ENCODE data around the gene MYPOP. TPM values are rescaled to one million over a fixed set of nuclear protein-coding genes. Genes with fewer than 3 reads are reported as not detected.

Gene MYPOP
- total and polyA plus RNA-seq, 2 of the 13 experiments (the other 11 are each of a cell fraction or from before 2014, with no cell fraction given) = 2.3 to 2.7 TPM

DNA sequence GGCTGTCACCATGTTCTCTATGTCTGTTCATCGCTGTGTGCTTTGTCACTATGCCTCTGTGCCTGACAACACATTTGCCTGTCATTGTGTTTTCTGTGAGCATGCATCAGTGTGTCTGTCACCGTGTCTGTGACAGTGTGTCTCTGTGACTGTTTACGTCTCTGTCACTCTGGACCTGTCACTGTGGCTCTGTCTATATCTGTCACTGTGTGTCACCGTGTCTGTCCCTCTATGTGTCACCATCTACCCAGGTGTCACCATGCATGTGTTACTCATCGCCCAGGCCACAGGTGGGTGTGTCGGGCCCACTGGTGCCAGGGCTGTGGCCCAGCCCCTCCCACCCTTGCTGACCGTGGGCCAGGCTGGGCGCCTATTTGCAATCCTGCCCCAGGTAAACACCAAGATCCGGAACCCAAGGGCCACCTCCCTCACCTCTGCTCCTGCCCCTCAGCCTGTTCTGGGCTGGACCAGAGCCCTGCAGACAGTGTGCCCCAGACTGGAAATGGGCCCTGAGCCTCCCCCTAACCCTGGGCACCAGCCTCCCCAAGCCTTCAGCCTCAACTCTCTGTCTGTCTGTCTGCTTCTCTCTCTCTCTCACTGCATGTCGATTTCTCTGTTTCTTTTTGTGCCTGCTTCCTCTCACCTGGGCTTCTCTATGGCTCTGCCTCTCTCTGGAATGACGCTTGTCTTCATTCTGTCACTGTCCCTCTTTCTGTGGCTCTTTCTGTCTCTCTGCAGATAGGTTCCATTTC is 24.2 kb downstream of the MYPOP start (continued):
- TF ChIP-seq, protein P1, sequence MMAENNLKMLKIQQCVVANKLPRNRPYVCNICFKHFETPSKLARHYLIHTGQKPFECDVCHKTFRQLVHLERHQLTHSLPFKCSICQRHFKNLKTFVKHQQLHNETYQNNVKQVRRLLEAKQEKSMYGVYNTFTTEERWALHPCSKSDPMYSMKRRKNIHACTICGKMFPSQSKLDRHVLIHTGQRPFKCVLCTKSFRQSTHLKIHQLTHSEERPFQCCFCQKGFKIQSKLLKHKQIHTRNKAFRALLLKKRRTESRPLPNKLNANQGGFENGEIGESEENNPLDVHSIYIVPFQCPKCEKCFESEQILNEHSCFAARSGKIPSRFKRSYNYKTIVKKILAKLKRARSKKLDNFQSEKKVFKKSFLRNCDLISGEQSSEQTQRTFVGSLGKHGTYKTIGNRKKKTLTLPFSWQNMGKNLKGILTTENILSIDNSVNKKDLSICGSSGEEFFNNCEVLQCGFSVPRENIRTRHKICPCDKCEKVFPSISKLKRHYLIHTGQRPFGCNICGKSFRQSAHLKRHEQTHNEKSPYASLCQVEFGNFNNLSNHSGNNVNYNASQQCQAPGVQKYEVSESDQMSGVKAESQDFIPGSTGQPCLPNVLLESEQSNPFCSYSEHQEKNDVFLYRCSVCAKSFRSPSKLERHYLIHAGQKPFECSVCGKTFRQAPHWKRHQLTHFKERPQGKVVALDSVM (CRISPR knock-in tag; IDR thresholded peaks at IDR 0.05) = peak; percentile 93
- TF ChIP-seq MEIS2 (CRISPR knock-in tag; IDR thresholded peaks at IDR 0.05) = peak; percentile 63; the same call in 1 of the 2 replicates
- TF ChIP-seq KAT8 (CRISPR knock-in tag; IDR thresholded peaks at IDR 0.05) = peak; percentile 33; the same call in 1 of the 2 replicates
- TF ChIP-seq, protein P2, sequence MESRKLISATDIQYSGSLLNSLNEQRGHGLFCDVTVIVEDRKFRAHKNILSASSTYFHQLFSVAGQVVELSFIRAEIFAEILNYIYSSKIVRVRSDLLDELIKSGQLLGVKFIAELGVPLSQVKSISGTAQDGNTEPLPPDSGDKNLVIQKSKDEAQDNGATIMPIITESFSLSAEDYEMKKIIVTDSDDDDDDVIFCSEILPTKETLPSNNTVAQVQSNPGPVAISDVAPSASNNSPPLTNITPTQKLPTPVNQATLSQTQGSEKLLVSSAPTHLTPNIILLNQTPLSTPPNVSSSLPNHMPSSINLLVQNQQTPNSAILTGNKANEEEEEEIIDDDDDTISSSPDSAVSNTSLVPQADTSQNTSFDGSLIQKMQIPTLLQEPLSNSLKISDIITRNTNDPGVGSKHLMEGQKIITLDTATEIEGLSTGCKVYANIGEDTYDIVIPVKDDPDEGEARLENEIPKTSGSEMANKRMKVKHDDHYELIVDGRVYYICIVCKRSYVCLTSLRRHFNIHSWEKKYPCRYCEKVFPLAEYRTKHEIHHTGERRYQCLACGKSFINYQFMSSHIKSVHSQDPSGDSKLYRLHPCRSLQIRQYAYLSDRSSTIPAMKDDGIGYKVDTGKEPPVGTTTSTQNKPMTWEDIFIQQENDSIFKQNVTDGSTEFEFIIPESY (CRISPR knock-in tag; IDR thresholded peaks at IDR 0.05) = peak; percentile 13; the same call in 1 of the 2 replicates
- no peak for TF ChIP-seq ZNF34 (CRISPR knock-in tag; IDR thresholded peaks at IDR 0.05; ENCODE audit: borderline replicate concordance)
- TF ChIP-seq RFXAP (CRISPR knock-in tag; IDR thresholded peaks at IDR 0.05; ENCODE audit: borderline replicate concordance) = no peak
- peak; percentile 11; the same call in 1 of the 2 replicates for TF ChIP-seq KDM1A (CRISPR knock-in tag; IDR thresholded peaks at IDR 0.05)
- peak; percentile 88; the same call in 1 of the 2 replicates for TF ChIP-seq SIN3A (IDR thresholded peaks at IDR 0.05; ENCODE audit: borderline replicate concordance, low read depth, low read length)
- TF ChIP-seq TBL1XR1 (IDR thresholded peaks at IDR 0.05; ENCODE audit: borderline replicate concordance, low read length, partially characterized antibody) = peak; percentile 32
- TF ChIP-seq HHEX (CRISPR knock-in tag; IDR thresholded peaks at IDR 0.05) = no peak
- peak; percentile 36; the same call in 1 of the 2 replicates for TF ChIP-seq AKAP8 (CRISPR knock-in tag; IDR thresholded peaks at IDR 0.05)
- peak; percentile 29; the same call in 1 of the 2 replicates for TF ChIP-seq RBFOX2 (IDR thresholded peaks at IDR 0.05; ENCODE audit: low read depth, low read length)
- TF ChIP-seq KLF9 (CRISPR knock-in tag; IDR thresholded peaks at IDR 0.05; ENCODE audit: low read depth) = peak; percentile 94; the same call in 1 of the 2 replicates
- TF ChIP-seq, protein P3, sequence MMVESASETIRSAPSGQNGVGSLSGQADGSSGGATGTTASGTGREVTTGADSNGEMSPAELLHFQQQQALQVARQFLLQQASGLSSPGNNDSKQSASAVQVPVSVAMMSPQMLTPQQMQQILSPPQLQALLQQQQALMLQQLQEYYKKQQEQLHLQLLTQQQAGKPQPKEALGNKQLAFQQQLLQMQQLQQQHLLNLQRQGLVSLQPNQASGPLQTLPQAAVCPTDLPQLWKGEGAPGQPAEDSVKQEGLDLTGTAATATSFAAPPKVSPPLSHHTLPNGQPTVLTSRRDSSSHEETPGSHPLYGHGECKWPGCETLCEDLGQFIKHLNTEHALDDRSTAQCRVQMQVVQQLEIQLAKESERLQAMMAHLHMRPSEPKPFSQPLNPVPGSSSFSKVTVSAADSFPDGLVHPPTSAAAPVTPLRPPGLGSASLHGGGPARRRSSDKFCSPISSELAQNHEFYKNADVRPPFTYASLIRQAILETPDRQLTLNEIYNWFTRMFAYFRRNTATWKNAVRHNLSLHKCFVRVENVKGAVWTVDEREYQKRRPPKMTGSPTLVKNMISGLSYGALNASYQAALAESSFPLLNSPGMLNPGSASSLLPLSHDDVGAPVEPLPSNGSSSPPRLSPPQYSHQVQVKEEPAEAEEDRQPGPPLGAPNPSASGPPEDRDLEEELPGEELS (CRISPR knock-in tag; IDR thresholded peaks at IDR 0.05) = peak; percentile 75
- TF ChIP-seq ZC3H4 (CRISPR knock-in tag; IDR thresholded peaks at IDR 0.05; ENCODE audit: borderline replicate concordance) = peak; percentile 32; the same call in 1 of the 2 replicates
- peak; percentile 46; the same call in 1 of the 2 replicates for TF ChIP-seq HMG20A (CRISPR knock-in tag; IDR thresholded peaks at IDR 0.05; ENCODE audit: borderline replicate concordance)
- TF ChIP-seq IKZF4 (CRISPR knock-in tag; IDR thresholded peaks at IDR 0.05; ENCODE audit: borderline replicate concordance, low read depth, not compliant biosample characterization) = no peak
- TF ChIP-seq, protein P4, sequence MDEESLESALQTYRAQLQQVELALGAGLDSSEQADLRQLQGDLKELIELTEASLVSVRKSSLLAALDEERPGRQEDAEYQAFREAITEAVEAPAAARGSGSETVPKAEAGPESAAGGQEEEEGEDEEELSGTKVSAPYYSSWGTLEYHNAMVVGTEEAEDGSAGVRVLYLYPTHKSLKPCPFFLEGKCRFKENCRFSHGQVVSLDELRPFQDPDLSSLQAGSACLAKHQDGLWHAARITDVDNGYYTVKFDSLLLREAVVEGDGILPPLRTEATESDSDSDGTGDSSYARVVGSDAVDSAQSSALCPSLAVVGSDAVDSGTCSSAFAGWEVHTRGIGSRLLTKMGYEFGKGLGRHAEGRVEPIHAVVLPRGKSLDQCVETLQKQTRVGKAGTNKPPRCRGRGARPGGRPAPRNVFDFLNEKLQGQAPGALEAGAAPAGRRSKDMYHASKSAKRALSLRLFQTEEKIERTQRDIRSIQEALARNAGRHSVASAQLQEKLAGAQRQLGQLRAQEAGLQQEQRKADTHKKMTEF (CRISPR knock-in tag; IDR thresholded peaks at IDR 0.05) = peak; percentile 43; the same call in 1 of the 2 replicates
- TF ChIP-seq ZNF75D (CRISPR knock-in tag; IDR thresholded peaks at IDR 0.05; ENCODE audit: borderline replicate concordance) = no peak
- no peak for TF ChIP-seq PTBP1 (IDR thresholded peaks at IDR 0.05; ENCODE audit: low read depth, low read length, poor library complexity, severe bottlenecking)
- TF ChIP-seq NONO (IDR thresholded peaks at IDR 0.05) = no peak
- TF ChIP-seq NONO (CRISPR knock-in tag; conservative IDR thresholded peaks at IDR 0.05) = peak; percentile 48
- no peak for TF ChIP-seq SNAI1 (CRISPR knock-in tag; IDR thresholded peaks at IDR 0.05; ENCODE audit: borderline replicate concordance)
